Measurements from ENCODE around the gene BLOC1S3.

The BLOC1S3 gene

GRCh38 chr19:45161738-45162607, 16.6 kb upstream of the BLOC1S3 start:
- TF ChIP-seq REST (IDR thresholded peaks at IDR 0.05; ENCODE audit: insufficient read depth in 1 of 2, low read depth in 2 of 2, low read length in 2 of 2) (no peak), TAF1 (IDR thresholded peaks at IDR 0.05; ENCODE audit: borderline replicate concordance, insufficient read depth, low read length) (no peak), FOXP2 (optimal IDR thresholded peaks at IDR 0.05; ENCODE audit: borderline replicate concordance, extremely low read depth, extremely low read length, insufficient read depth) (peak; percentile 54), POLR2AphosphoS5 (IDR thresholded peaks at IDR 0.05; ENCODE audit: low read depth, low read length) (no peak)

- TF ChIP-seq SIN3A (IDR thresholded peaks at IDR 0.05; ENCODE audit: borderline replicate concordance, insufficient read depth, low read length) (no peak), TAF1 (IDR thresholded peaks at IDR 0.05; ENCODE audit: borderline replicate concordance, insufficient read depth, low read length) (no peak), REST (IDR thresholded peaks at IDR 0.05; ENCODE audit: insufficient read depth in 1 of 2, low read depth in 2 of 2, low read length in 2 of 2) (no peak), FOXP2 (optimal IDR thresholded peaks at IDR 0.05; ENCODE audit: borderline replicate concordance, extremely low read depth, extremely low read length, insufficient read depth) (no peak), POLR2AphosphoS5 (IDR thresholded peaks at IDR 0.05; ENCODE audit: low read depth, low read length) (no peak)
Observed at GRCh38 chr19:45162608-45163143, 15.9 kb upstream of the BLOC1S3 start.

GRCh38 chr19:45163156-45163555, 15.4 kb upstream of the BLOC1S3 start:
- TF ChIP-seq FOXP2 (optimal IDR thresholded peaks at IDR 0.05; ENCODE audit: borderline replicate concordance, extremely low read depth, extremely low read length, insufficient read depth) (no peak), TAF1 (IDR thresholded peaks at IDR 0.05; ENCODE audit: borderline replicate concordance, insufficient read depth, low read length) (no peak), POLR2AphosphoS5 (IDR thresholded peaks at IDR 0.05; ENCODE audit: low read depth, low read length) (no peak), SIN3A (IDR thresholded peaks at IDR 0.05; ENCODE audit: borderline replicate concordance, insufficient read depth, low read length) (no peak), REST (IDR thresholded peaks at IDR 0.05; ENCODE audit: insufficient read depth in 1 of 2, low read depth in 2 of 2, low read length in 2 of 2) (no peak)

- TF ChIP-seq POLR2AphosphoS5 (IDR thresholded peaks at IDR 0.05; ENCODE audit: low read depth, low read length), result no peak
- no peak for TF ChIP-seq TAF1 (IDR thresholded peaks at IDR 0.05; ENCODE audit: borderline replicate concordance, insufficient read depth, low read length)
- TF ChIP-seq REST (IDR thresholded peaks at IDR 0.05; ENCODE audit: insufficient read depth in 1 of 2, low read depth in 2 of 2, low read length in 2 of 2), result no peak
- TF ChIP-seq SIN3A (IDR thresholded peaks at IDR 0.05; ENCODE audit: borderline replicate concordance, insufficient read depth, low read length), result no peak
- no peak for TF ChIP-seq FOXP2 (optimal IDR thresholded peaks at IDR 0.05; ENCODE audit: borderline replicate concordance, extremely low read depth, extremely low read length, insufficient read depth)
Observed at GRCh38 chr19:45163751-45164460, 14.7 kb upstream of the BLOC1S3 start.
